HG03520 (cell line): ENCODE measurements around the gene SYPL1.

Experiments
- ATAC-seq: cut with Tn5 transposase; IDR thresholded peaks from one replicate; pipeline ENCODE4 v1.9.1; 2021; ENCODE audit warnings: mild to moderate bottlenecking, moderate library complexity; ENCODE audit not compliant: unreplicated experiment

Gene SYPL1

GRCh38 chr7:106068986-106069385 is 43.1 kb downstream of the SYPL1 start:
- no peak for ATAC-seq

- ATAC-seq = no peak
Measured at GRCh38 chr7:106068538-106068961, 43.6 kb downstream of the SYPL1 start.

- ATAC-seq = no peak
Measured at GRCh38 chr7:106067678-106068077, 44.4 kb downstream of the SYPL1 start.

GRCh38 chr7:106065575-106066500 is 46.3 kb downstream of the SYPL1 start:
- no peak for ATAC-seq

- no peak for ATAC-seq
Measured at GRCh38 chr7:106064771-106065574, 47.1 kb downstream of the SYPL1 start.

- no peak for ATAC-seq
Measured at GRCh38 chr7:106064316-106064715, 47.8 kb downstream of the SYPL1 start.

GRCh38 chr7:106063692-106064091 is 48.4 kb downstream of the SYPL1 start:
- no peak for ATAC-seq

GRCh38 chr7:106063024-106063423 is 49.1 kb downstream of the SYPL1 start:
- no peak for ATAC-seq

- no peak for ATAC-seq
Measured at GRCh38 chr7:106062521-106062931, 49.6 kb downstream of the SYPL1 start.

GRCh38 chr7:106062006-106062405 is 50.1 kb downstream of the SYPL1 start:
- no peak for ATAC-seq

- peak; percentile 37 for ATAC-seq
Measured at GRCh38 chr7:106061301-106061979, 50.7 kb downstream of the SYPL1 start.

- no peak for ATAC-seq
Measured at GRCh38 chr7:106060394-106060920, 51.7 kb downstream of the SYPL1 start.

GRCh38 chr7:106059556-106059955 is 52.6 kb downstream of the SYPL1 start:
- no peak for ATAC-seq

GRCh38 chr7:106058928-106059324 is 53.2 kb downstream of the SYPL1 start:
- ATAC-seq = no peak

GRCh38 chr7:106057962-106058927 is 53.9 kb downstream of the SYPL1 start:
- peak; percentile 52 for ATAC-seq

GRCh38 chr7:106057204-106057961 is 54.7 kb downstream of the SYPL1 start:
- ATAC-seq = no peak

GRCh38 chr7:106056513-106057203 is 55.5 kb downstream of the SYPL1 start:
- peak; percentile 43 for ATAC-seq

GRCh38 chr7:106054971-106055532 is 57.1 kb downstream of the SYPL1 start:
- ATAC-seq = no peak
